NT2/D1 (cell line): Measurements from ENCODE around the gene LRRC75A.

Experiments used
- DNase-seq: peaks from one replicate; pipeline ENCODE4 v3.0.0-alpha.2; 2011; ENCODE audit warnings: low read depth, low spot score
- H3K27me3 ChIP-seq: 2 replicates; pipeline ENCODE4 v1.6.0; 2011; ENCODE audit warnings: mild to moderate bottlenecking; ENCODE audit not compliant: insufficient read length, insufficient read depth
- H3K36me3 ChIP-seq: 2 replicates; pipeline ENCODE4 v1.6.1; 2011; ENCODE audit warnings: mild to moderate bottlenecking, low read length, mixed read lengths; ENCODE audit not compliant: insufficient read depth, insufficient read length
- H3K4me1 ChIP-seq: 2 replicates; pipeline ENCODE4 v1.5.1; 2011; ENCODE audit not compliant: insufficient read depth, insufficient read length
- H3K4me3 ChIP-seq: 2 replicates; pipeline ENCODE4 v1.5.1; 2011; ENCODE audit warnings: low read depth; ENCODE audit not compliant: insufficient read length
- H3K9ac ChIP-seq: 2 replicates; pipeline ENCODE4 v1.6.0; 2011; ENCODE audit warnings: low read depth; ENCODE audit not compliant: insufficient read length
- H3K9me3 ChIP-seq: 2 replicates; pipeline ENCODE4 v1.5.1; 2011; ENCODE audit warnings: mild to moderate bottlenecking, low read length; ENCODE audit not compliant: insufficient read depth
- SUZ12 ChIP-seq: IDR thresholded peaks from 2 replicates; pipeline ENCODE4 v1.6.1; 2011; ENCODE audit not compliant: insufficient read length, insufficient read depth; ENCODE audit errors: extremely low read depth
- YY1 ChIP-seq: IDR thresholded peaks from 2 replicates; pipeline ENCODE4 v1.6.1; 2011; ENCODE audit not compliant: insufficient read length, insufficient read depth
- ZNF274 ChIP-seq: IDR thresholded peaks from 2 replicates; pipeline ENCODE4 v1.6.1; 2011; ENCODE audit warnings: mild to moderate bottlenecking, low read depth, low read length

Gene LRRC75A

GRCh38 chr17:16448490-16448889 lies 43.5 kb downstream of the LRRC75A start:
- Histone ChIP-seq H3K36me3 (peaks cover 60% of the 10 kb centered on the region), H3K4me3 (no peak overlapping the region), H3K9me3 (no peaks in the 10 kb centered on the region), H3K27me3 (no peaks in the 10 kb centered on the region), H3K4me1 (peaks cover 20% of the 10 kb centered on the region), H3K9ac (no peak overlapping the region)
- no peak for DNase-seq
- TF ChIP-seq YY1 (no peak), ZNF274 (no peak), SUZ12 (no peak)

- no peaks in the 10 kb centered on the region for H3K27me3 ChIP-seq
- peaks cover 20% of the 10 kb centered on the region for H3K4me1 ChIP-seq
- DNase-seq = no peak
Observed at GRCh38 chr17:16447676-16448075, 44.3 kb downstream of the LRRC75A start.

GRCh38 chr17:16446338-16446983 lies 45.5 kb downstream of the LRRC75A start:
- Histone ChIP-seq H3K27me3 (no peaks in the 10 kb centered on the region), H3K9ac (peak overlapping the region; percentile 17), H3K4me1 (peaks cover 20% of the 10 kb centered on the region), H3K4me3 (no peak overlapping the region), H3K9me3 (no peaks in the 10 kb centered on the region), H3K36me3 (peaks cover 80% of the 10 kb centered on the region)
- TF ChIP-seq ZNF274 (no peak), SUZ12 (no peak), YY1 (no peak)
- no peak for DNase-seq

More at GRCh38 chr17:16447676-16448075, 44.3 kb downstream of the LRRC75A start:
- Histone ChIP-seq H3K9me3 (no peaks in the 10 kb centered on the region), H3K36me3 (peaks cover 68% of the 10 kb centered on the region), H3K9ac (peak overlapping the region; percentile 32), H3K4me3 (no peak overlapping the region)
- no peak for TF ChIP-seq YY1
- no peak for TF ChIP-seq ZNF274
- no peak for TF ChIP-seq SUZ12

- DNase-seq = no peak
- Histone ChIP-seq H3K4me1 (peaks cover 20% of the 10 kb centered on the region), H3K9me3 (no peaks in the 10 kb centered on the region), H3K9ac (peak overlapping the region; percentile 70), H3K27me3 (no peaks in the 10 kb centered on the region), H3K36me3 (peaks cover 90% of the 10 kb centered on the region), H3K4me3 (no peak overlapping the region)
- TF ChIP-seq YY1 (no peak), SUZ12 (no peak), ZNF274 (no peak)
Observed at GRCh38 chr17:16444258-16444886, 47.6 kb downstream of the LRRC75A start.

- H3K9ac ChIP-seq = peak overlapping the region; percentile 70
- no peak for DNase-seq
- no peaks in the 10 kb centered on the region for H3K27me3 ChIP-seq
- peaks cover 88% of the 10 kb centered on the region for H3K36me3 ChIP-seq
- peaks cover 16% of the 10 kb centered on the region for H3K4me1 ChIP-seq
- no peaks in the 10 kb centered on the region for H3K9me3 ChIP-seq
- H3K4me3 ChIP-seq = no peak overlapping the region
- no peak for TF ChIP-seq SUZ12
- no peak for TF ChIP-seq YY1
- no peak for TF ChIP-seq ZNF274
Observed at GRCh38 chr17:16443511-16444257, 48.3 kb downstream of the LRRC75A start.

- Histone ChIP-seq H3K27me3 (no peaks in the 10 kb centered on the region), H3K9ac (peak overlapping the region; percentile 70), H3K9me3 (no peaks in the 10 kb centered on the region), H3K36me3 (peaks cover 80% of the 10 kb centered on the region), H3K4me3 (no peak overlapping the region), H3K4me1 (peaks cover 12% of the 10 kb centered on the region)
- no peak for DNase-seq
- TF ChIP-seq ZNF274 = no peak
- no peak for TF ChIP-seq YY1
- no peak for TF ChIP-seq SUZ12
Observed at GRCh38 chr17:16442594-16443510, 49.1 kb downstream of the LRRC75A start.
